Measurements from ENCODE around the gene MRPS18B.

Gene MRPS18B

GRCh38 chr6:30617565-30618269 lies at the start of gene MRPS18B:
MRPS18B (plus strand) TSS chr6:30617840; CDS start chr6:30617866, 26 bp downstream.
- peak; percentile 96 for DNase-seq

GRCh38 chr6:30568245-30568644 lies 49.4 kb upstream of the MRPS18B start:
- DNase-seq, result no peak

- no peak for DNase-seq
Measured at GRCh38 chr6:30570263-30570662, 47.4 kb upstream of the MRPS18B start.

- no peak for DNase-seq
Measured at GRCh38 chr6:30570740-30571074, 46.9 kb upstream of the MRPS18B start.

- peak; percentile 95 for DNase-seq
Measured at GRCh38 chr6:30571075-30571761, 46.4 kb upstream of the MRPS18B start, which contains the start of gene ABCF1. ABCF1 (plus strand) TSS chr6:30571442; CDS start chr6:30571488, 46 bp downstream.

GRCh38 chr6:30571762-30572082 lies 45.9 kb upstream of the MRPS18B start:
- no peak for DNase-seq

- no peak for DNase-seq
Measured at GRCh38 chr6:30572148-30572547, 45.5 kb upstream of the MRPS18B start.

GRCh38 chr6:30573113-30573512 lies 44.5 kb upstream of the MRPS18B start:
- DNase-seq, result no peak

- no peak for DNase-seq
Measured at GRCh38 chr6:30578051-30578450, 39.6 kb upstream of the MRPS18B start.

GRCh38 chr6:30583921-30584320 lies 33.7 kb upstream of the MRPS18B start:
- no peak for DNase-seq

- no peak for DNase-seq
Measured at GRCh38 chr6:30589754-30590358, 27.8 kb upstream of the MRPS18B start.

GRCh38 chr6:30590509-30590908 lies 27.1 kb upstream of the MRPS18B start:
- DNase-seq, result no peak

GRCh38 chr6:30591008-30591407 lies 26.6 kb upstream of the MRPS18B start:
- no peak for DNase-seq

GRCh38 chr6:30592287-30592686 lies 25.4 kb upstream of the MRPS18B start:
- no peak for DNase-seq

GRCh38 chr6:30597315-30598144 lies 20.1 kb upstream of the MRPS18B start:
- DNase-seq, result peak; percentile 52

GRCh38 chr6:30598912-30599624 lies 18.6 kb upstream of the MRPS18B start:
- no peak for DNase-seq

- no peak for DNase-seq
Measured at GRCh38 chr6:30599625-30600324, 17.9 kb upstream of the MRPS18B start.

- DNase-seq, result no peak
Measured at GRCh38 chr6:30600451-30600961, 17.1 kb upstream of the MRPS18B start.

- no peak for DNase-seq
Measured at GRCh38 chr6:30601436-30601814, 16.2 kb upstream of the MRPS18B start.

- DNase-seq, result no peak
Measured at GRCh38 chr6:30601815-30602641, 15.6 kb upstream of the MRPS18B start.

GRCh38 chr6:30603961-30604360 lies 13.7 kb upstream of the MRPS18B start:
- no peak for DNase-seq
